Stimulated activated CD8-positive, alpha-beta memory T cell treated with anti-CD3 and anti-CD28 coated beads, Interleukin-15, amount 100 ng/mL, for 4 hours (primary cell): ENCODE data around the gene CBARP.

Experiments used
- DNase-seq, 2 donors: peaks; one replicate each; pipeline ENCODE4 v3.0.0-alpha.2; 2020; ENCODE audit warnings: low read depth in 2 of 2

The CBARP gene

GRCh38 chr19:1237754-1238368 lies at the start of gene CBARP:
Gene CBARP, minus strand, starts transcription at chr19:1238005. Its CDS starts 1,905 bp downstream, at chr19:1236100.
- no peak for DNase-seq

GRCh38 chr19:1286487-1287353 lies 48.9 kb upstream of the CBARP start:
- DNase-seq = no peak

GRCh38 chr19:1285737-1286360 lies 48.0 kb upstream of the CBARP start, which contains the start of gene EFNA2:
Gene EFNA2, plus strand, starts transcription at chr19:1285873. Its CDS starts 296 bp downstream, at chr19:1286169.
- no peak for DNase-seq

GRCh38 chr19:1284979-1285736 lies 47.4 kb upstream of the CBARP start:
- DNase-seq = no peak

GRCh38 chr19:1284293-1284978 lies 46.6 kb upstream of the CBARP start:
- DNase-seq = no peak

- no peak for DNase-seq
Observed at GRCh38 chr19:1283917-1284292, 46.1 kb upstream of the CBARP start.

- no peak for DNase-seq
Observed at GRCh38 chr19:1283207-1283916, 45.6 kb upstream of the CBARP start.

- no peak for DNase-seq
Observed at GRCh38 chr19:1282588-1283206, 44.9 kb upstream of the CBARP start.

GRCh38 chr19:1281569-1282287 lies 43.9 kb upstream of the CBARP start:
- no peak for DNase-seq

GRCh38 chr19:1280636-1281568 lies 43.1 kb upstream of the CBARP start:
- DNase-seq = no peak

GRCh38 chr19:1279782-1280341 lies 42.1 kb upstream of the CBARP start:
- DNase-seq = no peak

GRCh38 chr19:1278713-1279660 lies 41.2 kb upstream of the CBARP start:
- DNase-seq = no peak

GRCh38 chr19:1278074-1278473 lies 40.3 kb upstream of the CBARP start:
- DNase-seq = no peak

- no peak for DNase-seq
Observed at GRCh38 chr19:1277061-1277460, 39.3 kb upstream of the CBARP start.

GRCh38 chr19:1276628-1277022 lies 38.8 kb upstream of the CBARP start:
- DNase-seq = no peak

- DNase-seq = no peak
Observed at GRCh38 chr19:1275976-1276627, 38.3 kb upstream of the CBARP start.
